K562 (cell line): ENCODE measurements around the gene RNF167. TPM values are rescaled to one million over a fixed set of nuclear protein-coding genes. Genes with fewer than 3 reads are reported as not detected.
A peak's percentile ranks its signal among the peaks of the same experiment; 100 is the strongest.

Source experiments
- BRF1 ChIP-seq: IDR thresholded peaks from 3 replicates; pipeline ENCODE4 v1.6.1; 2011; ENCODE audit warnings: borderline replicate concordance, mild to moderate bottlenecking; ENCODE audit not compliant: insufficient read length; ENCODE audit errors: extremely low read depth
- CXXC5 ChIP-seq: fragments of 250-450 bp; sonication (Bioruptor Pico); IDR thresholded peaks from 2 replicates; pipeline ENCODE4 v1.8.0; 2022; ENCODE audit warnings: inconsistent platforms, mild to moderate bottlenecking, moderate library complexity
- ELK3 ChIP-seq: fragments of 450-650 bp; formaldehyde crosslinking; IDR thresholded peaks from 2 replicates; pipeline ENCODE4 v1.4.0; 2020; ENCODE audit warnings: mild to moderate bottlenecking
- HMG20B ChIP-seq: fragments of 250-450 bp; sonication (Bioruptor Pico); IDR thresholded peaks from 2 replicates; pipeline ENCODE4 v1.5.0; 2021; ENCODE audit warnings: mild to moderate bottlenecking
- HNRNPUL1 ChIP-seq: fragments of 200-400 bp; formaldehyde crosslinking; IDR thresholded peaks from 2 replicates; pipeline ENCODE4 v1.6.1; 2017; ENCODE audit warnings: low read length
- PBX2 ChIP-seq, 2 experiments: IDR thresholded peaks in 1 of 2; conservative IDR thresholded peaks in 1 of 2; 2 replicates each; pipeline ENCODE4 v1.6.1; 2016; ENCODE audit warnings: low read depth in 2 of 2, mild to moderate bottlenecking in 1 of 2, missing compliant biosample characterization in 1 of 2, missing genetic modification characterization in 1 of 2, moderate library complexity in 1 of 2
- POU5F1 ChIP-seq: fragments of 150-350 bp; IDR thresholded peaks from 2 replicates; pipeline ENCODE4 v1.6.1; 2014; ENCODE audit warnings: borderline replicate concordance, low read length, low read depth, mild to moderate bottlenecking; ENCODE audit not compliant: partially characterized antibody
- SRF ChIP-seq, 2 experiments: fragments of 250-450, 450-650 bp in 1 of 2; sonication (Bioruptor Pico) in 1 of 2; sonication (generic) in 1 of 2; formaldehyde crosslinking; IDR thresholded peaks; 2 replicates each; pipeline versions ENCODE4 v1.5.0 to v1.5.1; 2020 to 2022; ENCODE audit warnings: mild to moderate bottlenecking in 1 of 2, missing genetic modification reagents in 1 of 2
- TEAD2 ChIP-seq: fragments of 450-650 bp; IDR thresholded peaks from 2 replicates; pipeline ENCODE4 v1.6.1; 2016; ENCODE audit warnings: missing genetic modification characterization, control low read depth, missing compliant biosample characterization
- YY1 ChIP-seq, 3 experiments: IDR thresholded peaks; 2 replicates each; pipeline ENCODE4 v1.6.1; 2011; ENCODE audit warnings: low read length in 2 of 3, mild to moderate bottlenecking in 2 of 3, moderate library complexity in 2 of 3, borderline replicate concordance in 1 of 3, control low read depth in 1 of 3, low read depth in 1 of 3; ENCODE audit not compliant: insufficient read depth in 3 of 3, insufficient replicate concordance in 2 of 3, control insufficient read depth in 1 of 3, insufficient read length in 1 of 3; ENCODE audit errors: extremely low read depth in 1 of 3
- ZBTB34 ChIP-seq: fragments of 250-450 bp; sonication (Bioruptor Pico); IDR thresholded peaks from 2 replicates; pipeline ENCODE4 v1.8.0; 2021; ENCODE audit warnings: mild to moderate bottlenecking, moderate library complexity
- ZNF197 ChIP-seq: fragments of 200-800 bp; sonication (Bioruptor generic); IDR thresholded peaks from 2 replicates; pipeline ENCODE4 v1.6.1; 2016; ENCODE audit warnings: low read depth, missing genetic modification characterization, missing compliant biosample characterization
- ZNF224 ChIP-seq: sonication (generic); formaldehyde crosslinking; IDR thresholded peaks from 2 replicates; pipeline ENCODE4 v1.8.0; 2022; ENCODE audit warnings: mild to moderate bottlenecking, missing genetic modification reagents
- ZNF263 ChIP-seq: sonication (generic); formaldehyde crosslinking; IDR thresholded peaks from 2 replicates; pipeline ENCODE4 v1.8.0; 2022; ENCODE audit warnings: mild to moderate bottlenecking, missing genetic modification reagents, borderline replicate concordance
- ZNF586 ChIP-seq: fragments of 450-650 bp; formaldehyde crosslinking; conservative IDR thresholded peaks from 2 replicates; pipeline ENCODE4 v1.4.0; 2020; ENCODE audit warnings: mild to moderate bottlenecking, moderate library complexity
- ZNF699 ChIP-seq: fragments of 250-450 bp; sonication (Bioruptor Pico); IDR thresholded peaks from 2 replicates; pipeline ENCODE4 v1.8.0; 2021; ENCODE audit warnings: mild to moderate bottlenecking, moderate library complexity; ENCODE audit not compliant: insufficient replicate concordance
- ZNF75A ChIP-seq: fragments of 450-650 bp; formaldehyde crosslinking; IDR thresholded peaks from 2 replicates; pipeline ENCODE4 v1.4.0; 2020; ENCODE audit warnings: mild to moderate bottlenecking
- polyA plus RNA-seq, 8 experiments: library from polyadenylated mRNA; depleted of rRNA in 4 of 8; stranded (reverse) in 5 of 8; unstranded in 3 of 8; fragments of >200 nt; fragmentation: Nextera tagmentation in 2 of 8; fragmentation: Illumina TruSeq in 1 of 8; extraction: Ambion mirVana in 2 of 8; extraction: Trizol in 1 of 8; gene quantifications; 2 replicates each; pipeline versions ENCODE4 v1.2.1 to v1.2.3, GENCODE V29; 2011 to 2014; ENCODE audit warnings: inconsistent platforms in 1 of 8, missing spikeins in 1 of 8
- total RNA-seq, 7 experiments: library from RNA; depleted of rRNA in 6 of 7; stranded (reverse); fragments of >200 nt in 6 of 7; fragmentation: Illumina TruSeq in 2 of 7; extraction: Trizol in 2 of 7; gene quantifications; 2 replicates each; pipeline versions ENCODE4 v1.2.1 to v1.2.3, GENCODE V29; 2011 to 2021; ENCODE audit warnings: low replicate concordance in 1 of 7

The RNF167 gene
- total and polyA plus RNA-seq, 9 of the 15 experiments (the other 6 are each of a cell fraction or from before 2014, with no cell fraction given) = 16.5 to 143 (median 45.5) TPM

GRCh38 chr17:4945176-4945943 is 5.3 kb downstream of the RNF167 start (continued):
- TF ChIP-seq YY1 (IDR thresholded peaks at IDR 0.05; ENCODE audit: borderline replicate concordance in 1 of 3, control insufficient read depth in 1 of 3, extremely low read depth in 1 of 3, insufficient read depth in 3 of 3, insufficient read length in 1 of 3, insufficient replicate concordance in 2 of 3, low read depth in 1 of 3, low read length in 2 of 3) (peak in 1 of 3 experiments; percentile 47), ZNF224 (no peak), TEAD2 (tag) (no peak), ZNF586 (CRISPR knock-in tag) (peak; percentile 11; the same call in 1 of the 2 replicates), SRF (CRISPR knock-in tag; IDR thresholded peaks at IDR 0.05) (no peak), ELK3 (CRISPR knock-in tag) (no peak), HMG20B (no peak), ZNF699 (CRISPR knock-in tag) (no peak), ZNF197 (no peak), ZBTB34 (CRISPR knock-in tag) (no peak), ZNF75A (CRISPR knock-in tag) (no peak), PBX2 (CRISPR knock-in tag; IDR thresholded peaks at IDR 0.05; ENCODE audit: low read depth) (no peak), PBX2 (tag; conservative IDR thresholded peaks at IDR 0.05; ENCODE audit: low read depth) (no peak), HNRNPUL1 (no peak), ZNF263 (no peak), BRF1 (no peak), POU5F1 (no peak), CXXC5 (CRISPR knock-in tag) (no peak)
